Colon (tissue), 2 donors: ENCODE measurements around the gene ERGIC3.
"Not testable (repeated sequence)": the region's sequence is repeated elsewhere in the genome, so short reads cannot be mapped to it uniquely, and the experiment has no call there.

Experiments used
- FAIRE-seq: peaks from 2 replicates; lab custom pipeline; 2012; peaks lifted over from hg19 to GRCh38; lab: Jason Lieb, UNC
- donor health status: control.
- donor health status: control.

ERGIC3 gene

DNA sequence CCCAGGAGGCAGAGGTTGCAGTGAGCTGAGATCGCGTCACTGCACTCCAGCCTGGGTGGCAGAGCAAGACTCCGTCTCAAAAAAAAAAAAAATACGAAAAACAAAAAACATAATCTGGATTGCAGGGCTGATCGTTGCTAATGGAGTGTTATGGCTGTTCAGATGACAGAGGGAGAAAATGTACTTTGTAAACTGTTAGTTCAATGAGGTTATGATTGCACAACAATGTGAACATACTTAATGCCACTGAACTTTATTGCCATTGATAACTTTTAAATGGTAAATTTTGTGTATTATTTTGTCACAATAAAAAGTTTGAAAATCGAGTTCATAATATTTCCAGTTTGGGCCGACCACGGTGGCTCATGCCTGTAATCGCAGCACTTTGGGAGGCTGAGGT, 22.9 kb upstream of the ERGIC3 start:
- FAIRE-seq, result no peak

DNA sequence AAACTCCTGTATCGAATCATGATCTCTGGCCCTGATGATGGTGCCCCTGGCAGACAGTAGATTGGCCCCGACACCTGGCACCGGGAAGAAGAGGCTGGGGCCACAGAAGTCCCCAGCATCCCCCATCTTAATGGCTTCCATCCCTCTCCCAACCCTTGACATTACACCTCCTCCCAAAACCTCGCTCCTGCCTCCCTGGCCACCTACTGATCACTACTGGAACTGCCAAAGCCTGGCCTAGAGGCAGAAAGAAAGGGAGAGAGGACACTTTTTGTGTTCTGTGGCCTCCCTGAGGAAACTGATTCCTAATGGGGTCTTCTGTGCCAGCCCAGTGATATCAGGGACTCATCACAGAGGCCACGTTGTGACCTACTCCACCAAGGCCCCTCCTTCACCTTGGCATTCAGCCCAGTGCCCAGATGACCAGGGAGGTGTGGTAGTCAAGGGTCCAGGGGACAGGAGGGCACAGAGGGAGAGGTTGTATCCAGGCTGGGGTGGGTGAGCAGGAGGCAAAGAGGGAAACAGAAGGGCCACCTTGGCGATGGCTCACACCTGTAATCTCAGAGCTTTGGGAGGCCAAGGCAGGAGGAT, 18.5 kb upstream of the ERGIC3 start:
- no peak for FAIRE-seq

DNA sequence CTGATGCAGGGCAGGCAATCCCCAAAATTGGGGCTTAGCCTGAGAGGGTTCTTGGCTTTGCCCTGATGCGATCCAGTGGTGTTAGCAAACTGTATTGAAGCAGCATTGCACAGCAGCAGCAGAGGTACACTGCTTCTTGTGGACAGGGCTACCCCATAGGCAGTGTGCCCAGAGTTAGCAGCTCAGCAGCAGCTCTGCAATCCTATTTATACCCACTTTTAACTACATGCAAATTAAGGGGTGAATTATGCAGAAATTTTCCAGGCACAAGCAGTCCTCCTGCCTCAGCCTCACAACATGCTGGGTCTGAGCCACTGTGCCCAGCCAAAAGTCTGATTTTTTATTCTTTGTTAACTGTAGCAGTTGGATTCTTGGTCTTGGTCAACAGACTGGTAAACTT, 16.2 kb upstream of the ERGIC3 start:
- no peak for FAIRE-seq

DNA sequence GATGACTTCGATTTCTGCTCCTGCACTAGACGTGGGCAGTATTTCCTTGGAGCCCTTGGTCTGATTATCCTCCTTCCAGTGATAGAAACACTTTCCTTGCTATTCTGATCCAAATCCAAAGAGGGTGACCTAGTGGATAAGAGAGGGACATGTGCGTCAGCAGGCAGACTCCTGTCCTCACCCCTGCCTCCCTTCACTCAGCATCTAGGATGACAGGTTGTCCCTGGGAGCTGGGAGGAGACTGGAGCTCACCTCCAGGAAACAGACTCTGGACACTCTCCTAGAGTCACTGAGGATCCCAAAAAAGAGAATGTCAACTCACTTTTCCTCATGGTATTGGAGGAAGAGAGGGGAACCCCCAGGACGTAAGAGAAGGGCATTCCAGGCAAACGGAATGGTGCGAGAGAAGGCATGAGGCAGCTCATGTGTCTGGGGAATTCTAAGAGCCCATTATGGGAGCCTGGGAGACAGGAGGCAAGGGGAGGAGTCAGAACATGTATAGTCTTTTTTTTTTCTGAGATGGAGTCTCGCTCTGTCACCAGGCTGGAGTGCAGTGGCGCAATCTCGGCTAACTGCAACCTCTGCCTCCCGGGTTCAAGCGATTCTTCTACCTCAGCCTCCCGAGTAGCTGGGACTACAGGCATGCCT, 14.6 kb upstream of the ERGIC3 start:
- FAIRE-seq, result no peak

DNA sequence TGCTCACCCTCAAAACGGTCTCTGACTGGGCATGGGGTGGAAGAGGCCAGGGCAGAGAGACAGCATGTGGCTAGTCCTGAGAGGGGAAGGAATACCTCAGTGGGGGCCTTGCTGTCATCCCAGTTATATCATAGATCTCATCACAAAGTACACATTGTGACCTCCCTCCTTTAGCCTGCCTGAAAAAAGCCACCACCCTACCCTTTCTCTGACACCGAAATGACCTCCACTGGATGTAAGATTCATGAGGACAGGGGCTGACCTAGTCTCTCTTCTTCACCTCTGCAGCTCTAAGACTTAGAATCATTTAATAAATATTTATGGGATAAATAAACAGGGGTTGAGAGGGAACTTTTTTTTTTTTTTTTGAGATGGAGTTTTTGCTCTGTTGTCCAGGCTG, 12.3 kb upstream of the ERGIC3 start, which contains the start of gene C20orf173:
Gene C20orf173, minus strand, starts transcription at position 101 of the 400 bp plus-strand sequence. CDS start 279 bp downstream, outside the sequence.
- no peak for FAIRE-seq

DNA sequence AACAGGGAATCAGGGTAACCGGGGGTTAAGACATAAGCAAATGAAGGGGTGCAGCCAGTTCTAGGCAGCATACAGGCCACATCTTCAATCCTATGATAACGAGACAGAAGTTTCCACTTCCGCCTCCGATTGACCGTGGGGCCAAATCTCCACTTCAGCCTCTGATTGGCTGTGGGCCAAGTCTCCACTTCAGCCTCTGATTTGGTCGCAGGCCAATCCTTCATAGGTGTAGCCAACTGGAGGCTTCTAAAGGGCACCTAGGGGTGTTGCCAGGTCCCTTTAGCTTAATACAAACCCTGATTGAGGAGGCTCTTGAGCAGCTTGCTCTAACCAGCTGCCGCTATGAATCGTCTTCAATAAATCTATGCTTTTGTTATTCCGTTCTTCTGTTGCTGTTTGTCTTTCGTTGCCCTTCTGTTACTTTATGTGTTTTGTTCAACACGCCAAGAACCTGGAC, 2.1 kb upstream of the ERGIC3 start:
- no peak for FAIRE-seq

DNA sequence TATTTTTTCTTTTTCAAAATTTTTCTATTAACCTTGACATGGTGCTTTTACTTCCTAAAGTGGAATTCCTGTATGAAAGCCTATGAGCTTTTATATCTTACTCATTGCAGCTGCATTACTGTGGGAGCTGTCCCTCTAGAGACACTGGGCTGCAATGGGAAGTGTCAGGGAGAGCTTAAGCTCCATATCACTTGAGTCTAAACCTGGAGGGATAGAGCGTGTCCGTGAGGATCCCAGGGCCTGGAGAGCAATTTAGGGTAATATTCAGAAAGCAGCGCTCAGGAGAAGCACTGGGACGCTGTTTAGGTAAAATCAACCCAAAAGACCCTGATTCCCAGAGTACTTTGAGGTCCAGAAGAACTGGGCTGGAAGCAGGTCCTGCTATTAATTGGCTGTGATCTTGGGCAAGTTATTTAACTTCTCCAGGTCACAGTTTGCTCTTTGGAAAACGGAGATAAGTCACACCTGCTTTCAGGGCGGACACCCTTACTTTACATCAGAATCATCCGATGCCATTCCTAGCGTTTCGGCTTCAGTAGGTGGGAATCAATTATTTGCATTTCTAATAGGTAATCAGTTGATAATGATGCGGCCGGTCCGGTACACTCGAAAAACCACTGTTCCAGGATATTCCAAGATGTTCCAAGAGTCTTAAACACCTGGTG, 628 bp upstream of the ERGIC3 start:
- FAIRE-seq, result no peak

DNA sequence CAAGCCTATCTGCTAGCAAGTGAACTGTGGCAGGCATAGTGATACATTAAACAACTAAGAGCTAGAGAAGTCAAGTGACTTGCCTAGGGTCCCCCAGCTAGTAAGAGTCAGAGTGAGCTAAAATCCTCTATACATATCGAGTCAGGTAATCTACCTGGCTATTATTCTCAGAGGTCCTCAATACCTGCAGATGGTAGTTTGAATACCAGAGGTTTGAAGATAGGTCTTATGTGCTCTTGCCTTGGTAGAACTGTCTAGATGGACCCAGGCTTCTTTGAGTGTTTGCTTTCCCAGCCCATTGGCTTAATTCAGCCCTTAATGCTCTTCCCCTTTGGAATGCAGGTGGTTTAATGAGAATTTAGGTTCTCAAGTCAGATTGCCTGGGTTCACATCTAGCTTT, 1.1 kb downstream of the ERGIC3 start:
- no peak for FAIRE-seq

DNA sequence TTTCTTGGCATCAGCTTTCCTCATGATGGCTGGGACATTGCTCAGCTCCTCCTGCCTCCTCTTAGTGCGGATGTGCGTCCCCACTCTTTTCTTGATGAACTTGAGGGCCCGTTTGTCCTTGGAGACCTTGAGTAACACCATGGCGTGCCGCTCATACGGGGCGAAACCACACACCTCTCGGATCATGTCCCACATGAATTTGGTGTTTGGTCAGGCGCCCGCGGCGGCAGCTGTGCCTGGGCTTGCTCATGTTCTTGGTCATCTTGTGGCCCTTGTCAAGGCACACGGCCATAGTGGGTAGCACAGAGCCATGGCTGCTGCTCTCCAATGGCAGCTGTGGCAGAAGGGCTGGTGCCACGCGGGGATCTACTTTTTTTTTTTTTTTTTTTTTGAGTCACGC, 2.6 kb downstream of the ERGIC3 start:
- no peak for FAIRE-seq

DNA sequence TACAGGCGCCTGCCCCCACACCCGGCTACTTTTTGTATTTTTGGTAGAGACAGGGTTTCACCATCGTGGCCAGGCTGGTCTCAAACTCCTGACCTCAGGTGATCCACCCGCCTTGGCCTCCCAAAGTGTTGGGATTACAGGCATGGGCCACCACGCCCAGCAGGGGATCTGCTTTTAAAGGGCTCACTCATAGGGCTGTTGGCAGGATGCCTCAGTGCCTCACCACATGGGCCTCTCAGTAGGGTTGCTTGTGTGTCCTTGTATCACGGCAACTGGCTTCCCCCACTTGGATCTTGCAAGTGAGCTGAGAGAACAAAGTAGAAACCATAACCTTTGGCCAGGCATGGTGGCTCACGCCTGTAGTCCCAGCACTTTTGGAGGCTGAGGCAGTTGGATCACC, 3.1 kb downstream of the ERGIC3 start:
- FAIRE-seq, result not testable (repeated sequence)

DNA sequence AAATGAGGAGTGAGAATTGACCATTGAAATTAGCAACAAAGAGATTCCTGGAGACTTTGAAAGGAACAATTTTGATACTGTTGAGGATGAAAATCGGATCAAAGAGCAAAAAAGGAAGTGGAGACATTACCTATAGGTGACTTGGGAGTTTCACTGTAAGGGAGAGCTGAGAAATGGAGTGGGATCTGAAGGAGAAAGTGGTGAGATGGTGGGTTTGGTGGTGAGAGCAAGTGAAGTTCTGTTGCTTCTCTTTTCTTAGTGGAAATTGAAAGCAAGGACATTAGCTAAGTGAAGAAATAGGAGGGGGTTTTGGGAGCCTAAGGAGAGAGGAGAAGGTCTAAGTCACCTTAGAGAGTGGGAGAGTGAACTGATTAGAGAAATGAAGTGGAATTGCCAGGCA, 4.2 kb downstream of the ERGIC3 start:
- FAIRE-seq, result no peak

DNA sequence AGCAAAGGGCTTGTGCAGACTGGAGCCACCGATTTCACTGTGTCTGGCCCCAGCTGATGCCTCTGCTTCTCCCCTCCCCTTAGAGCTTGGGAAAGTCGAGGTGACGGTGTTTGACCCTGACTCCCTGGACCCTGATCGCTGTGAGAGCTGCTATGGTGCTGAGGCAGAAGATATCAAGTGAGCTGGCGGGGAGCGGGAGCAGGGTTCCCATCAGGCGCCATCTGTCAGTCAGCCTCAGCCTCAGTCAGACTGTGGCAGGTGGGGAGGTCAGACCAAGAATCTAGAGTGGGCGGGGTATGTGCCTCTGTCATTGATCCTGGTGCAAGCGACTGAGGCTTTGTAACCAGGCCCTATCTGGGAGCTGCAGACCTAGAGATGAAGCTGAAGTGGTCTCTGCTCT, 5.5 kb downstream of the ERGIC3 start:
- FAIRE-seq, result no peak

DNA sequence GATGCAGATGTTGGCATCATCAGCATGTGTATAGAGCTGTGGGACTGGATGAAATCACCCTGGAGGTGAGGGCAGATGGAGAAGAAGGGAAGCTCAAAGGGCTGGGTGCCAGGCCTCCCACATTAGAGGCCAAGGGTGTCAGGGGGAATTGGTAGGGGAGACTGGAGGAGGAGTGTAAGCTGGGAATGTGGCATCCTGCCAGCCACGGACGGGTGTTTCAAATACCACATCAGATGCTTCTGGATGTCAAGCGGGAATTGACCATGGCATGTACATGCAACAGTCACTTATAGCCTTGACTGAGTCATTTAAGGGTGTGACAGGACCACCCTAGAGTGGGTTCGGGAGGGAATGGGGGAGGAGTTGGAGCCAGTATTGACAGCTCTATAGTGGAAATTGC, 9.6 kb downstream of the ERGIC3 start:
- FAIRE-seq, result no peak

DNA sequence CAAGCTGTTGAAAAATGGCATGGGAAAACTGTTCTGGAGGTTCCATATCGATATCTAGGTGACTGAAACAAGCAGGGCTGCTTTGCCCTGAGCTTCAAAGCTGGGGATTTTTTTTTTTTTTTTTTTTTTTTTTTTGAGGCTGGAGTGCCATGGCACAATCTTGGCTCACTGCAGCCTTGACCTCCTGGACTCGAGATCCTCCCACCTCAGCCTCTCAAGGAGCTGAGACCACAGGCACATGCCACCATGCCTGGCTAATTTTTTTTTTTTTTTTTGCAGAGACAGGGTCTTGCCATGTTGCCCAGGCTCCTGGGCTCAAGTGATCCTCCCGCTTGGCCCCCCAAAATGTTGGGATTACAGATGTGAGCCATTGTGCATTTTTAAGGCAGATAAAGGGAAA, 11.0 kb downstream of the ERGIC3 start:
- no peak for FAIRE-seq

DNA sequence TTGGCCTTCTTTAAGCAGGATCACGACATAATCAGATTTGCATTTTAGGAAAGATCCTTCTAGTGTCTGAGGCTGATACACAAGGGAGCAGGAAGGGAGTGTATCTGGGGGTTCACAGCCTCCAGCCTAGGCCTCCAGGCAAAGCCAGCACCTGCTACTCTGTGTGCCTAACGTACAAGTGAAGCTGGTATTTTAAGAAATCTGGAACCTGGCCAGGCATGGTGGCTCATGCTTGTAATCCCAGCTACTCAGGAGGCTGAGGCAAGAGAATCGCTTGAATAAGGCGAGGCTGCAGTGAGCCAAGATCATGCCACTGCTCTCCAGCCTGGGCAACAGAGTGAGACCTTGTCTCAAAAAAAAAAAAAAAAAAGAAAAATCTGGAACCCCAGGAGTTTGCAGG, 13.6 kb downstream of the ERGIC3 start:
- FAIRE-seq, result not testable (repeated sequence)

DNA sequence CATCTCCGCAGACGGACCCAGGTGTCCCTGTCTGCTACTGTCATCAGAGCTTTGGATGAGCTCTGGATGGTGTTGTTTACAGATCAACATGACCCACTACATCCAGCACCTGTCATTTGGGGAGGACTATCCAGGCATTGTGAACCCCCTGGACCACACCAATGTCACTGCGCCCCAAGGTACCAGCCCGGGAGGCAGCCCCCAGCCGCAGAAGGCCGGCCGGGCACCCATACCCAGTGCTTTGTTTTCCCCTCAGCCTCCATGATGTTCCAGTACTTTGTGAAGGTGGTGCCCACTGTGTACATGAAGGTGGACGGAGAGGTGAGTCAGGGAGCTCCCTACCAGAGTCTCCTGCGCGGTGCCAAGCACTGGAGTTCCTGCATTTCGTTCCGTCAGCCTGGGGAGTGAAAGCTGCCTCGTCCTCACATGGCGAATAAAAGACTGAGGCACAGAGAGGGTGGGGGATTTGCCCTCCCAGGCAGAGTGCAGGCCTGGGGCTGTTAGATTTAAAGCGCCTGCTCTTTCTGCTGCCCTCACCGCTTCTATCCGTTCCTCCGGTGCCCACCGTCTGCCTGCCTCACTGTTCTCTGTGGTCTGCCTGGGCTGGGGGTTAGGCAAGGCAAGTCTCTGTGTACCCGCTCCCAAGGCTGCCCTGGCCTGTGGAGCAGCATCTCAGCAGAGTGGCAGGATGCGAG, 14.2 kb downstream of the ERGIC3 start:
- FAIRE-seq, result no peak

DNA sequence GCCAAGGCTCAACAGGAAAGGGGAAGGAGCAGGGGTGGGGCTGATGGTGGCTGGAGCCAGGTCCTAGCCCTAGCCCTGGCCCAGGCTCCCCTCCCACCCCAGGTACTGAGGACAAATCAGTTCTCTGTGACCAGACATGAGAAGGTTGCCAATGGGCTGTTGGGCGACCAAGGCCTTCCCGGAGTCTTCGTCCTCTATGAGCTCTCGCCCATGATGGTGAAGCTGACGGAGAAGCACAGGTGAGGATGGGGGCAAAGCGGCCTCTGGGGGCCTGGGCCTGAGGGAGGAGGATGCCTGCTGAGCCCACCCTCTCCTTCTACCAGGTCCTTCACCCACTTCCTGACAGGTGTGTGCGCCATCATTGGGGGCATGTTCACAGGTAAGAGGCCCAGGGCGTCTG, 15.0 kb downstream of the ERGIC3 start:
- FAIRE-seq, result no peak

DNA sequence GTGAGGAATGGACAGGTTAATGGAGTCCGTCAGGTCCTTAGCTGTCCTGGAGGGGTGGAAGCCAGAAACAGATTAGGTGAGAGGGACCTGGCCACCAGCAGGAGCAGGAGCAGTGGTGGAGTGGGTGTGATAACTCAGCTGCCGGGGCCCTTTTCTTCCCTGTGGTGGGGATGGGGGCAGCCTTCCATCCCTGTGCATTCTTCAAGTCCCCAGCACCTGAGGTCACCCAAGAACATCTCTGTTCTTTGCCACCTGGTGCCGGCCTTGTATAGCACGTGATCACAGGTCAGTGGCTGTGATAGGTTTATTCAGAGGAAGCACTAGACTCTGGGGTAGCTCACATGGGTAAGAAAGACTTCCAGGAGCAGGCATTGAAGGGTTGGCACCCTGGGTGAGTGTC, 16.6 kb downstream of the ERGIC3 start:
- no peak for FAIRE-seq

DNA sequence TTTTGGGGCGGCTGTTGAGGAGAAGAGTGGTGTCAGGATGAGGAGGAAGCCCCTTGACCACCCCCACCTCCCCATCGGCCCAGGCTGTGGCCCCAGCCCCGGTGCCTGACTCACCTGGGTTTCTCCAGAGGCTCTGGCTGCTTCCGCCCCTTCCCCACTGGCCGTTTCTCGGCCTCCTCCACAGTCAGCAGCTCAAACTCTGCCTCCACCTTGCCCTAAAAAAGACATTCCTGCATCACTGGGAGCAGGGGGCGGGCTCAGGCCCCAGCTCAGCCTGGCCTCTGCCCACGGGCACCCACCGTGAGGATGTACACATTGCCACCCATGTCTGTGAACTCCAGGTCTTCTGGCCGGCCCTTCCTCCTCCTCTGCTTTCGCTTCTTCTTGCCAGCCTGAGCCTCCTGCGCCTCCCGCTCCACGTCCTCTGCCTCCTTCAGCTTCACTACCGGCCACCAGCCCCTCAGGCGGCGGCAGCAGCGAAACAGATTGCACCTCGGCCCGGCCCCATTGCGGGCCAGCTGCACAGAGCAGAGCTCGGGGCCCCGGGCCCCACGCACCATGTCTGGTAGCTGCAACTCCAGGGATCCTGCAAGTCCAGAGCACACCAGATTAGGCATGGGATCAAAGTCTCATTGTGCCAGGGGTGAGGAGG, 17.3 kb downstream of the ERGIC3 start:
- FAIRE-seq, result no peak

DNA sequence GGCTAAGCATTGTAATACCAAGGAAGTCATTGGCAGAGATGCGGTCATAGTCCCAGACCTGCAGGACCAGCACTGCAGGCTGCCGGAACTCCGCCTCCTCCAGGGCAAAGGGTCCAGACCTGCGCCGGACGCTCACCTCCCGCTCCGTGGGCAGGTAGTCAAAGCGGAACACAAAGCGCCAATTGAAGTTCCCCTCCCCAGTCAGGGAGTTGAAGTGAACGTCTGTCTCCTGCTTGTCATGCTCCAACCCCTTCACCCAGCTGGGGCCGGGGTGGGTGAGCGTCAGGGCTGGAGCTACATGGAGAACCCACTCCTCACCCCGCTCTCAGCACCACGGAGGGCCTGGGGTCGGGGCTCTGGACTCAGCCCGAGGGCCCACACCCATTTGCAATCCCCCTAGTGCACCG, 18.2 kb downstream of the ERGIC3 start:
- FAIRE-seq, result no peak

DNA sequence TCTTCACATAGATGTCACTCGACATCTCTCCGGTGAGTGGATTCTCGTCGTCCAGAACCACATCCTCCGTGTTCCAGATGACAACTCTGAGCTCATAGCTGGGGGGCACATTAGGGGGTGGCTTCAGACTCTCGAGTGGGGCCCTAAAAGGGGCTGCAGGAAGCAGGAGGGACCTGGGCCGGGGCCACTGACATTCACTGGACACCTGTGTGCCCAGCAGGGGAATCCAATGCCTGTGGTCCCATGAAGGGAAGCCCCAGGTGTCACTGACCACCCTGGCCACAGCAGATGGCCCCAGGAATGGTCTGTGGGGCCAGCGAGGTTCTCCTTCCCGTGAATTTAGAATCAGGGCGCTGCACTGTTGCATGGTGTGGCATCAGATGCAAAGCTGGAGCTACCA, 18.7 kb downstream of the ERGIC3 start:
- FAIRE-seq, result no peak

DNA sequence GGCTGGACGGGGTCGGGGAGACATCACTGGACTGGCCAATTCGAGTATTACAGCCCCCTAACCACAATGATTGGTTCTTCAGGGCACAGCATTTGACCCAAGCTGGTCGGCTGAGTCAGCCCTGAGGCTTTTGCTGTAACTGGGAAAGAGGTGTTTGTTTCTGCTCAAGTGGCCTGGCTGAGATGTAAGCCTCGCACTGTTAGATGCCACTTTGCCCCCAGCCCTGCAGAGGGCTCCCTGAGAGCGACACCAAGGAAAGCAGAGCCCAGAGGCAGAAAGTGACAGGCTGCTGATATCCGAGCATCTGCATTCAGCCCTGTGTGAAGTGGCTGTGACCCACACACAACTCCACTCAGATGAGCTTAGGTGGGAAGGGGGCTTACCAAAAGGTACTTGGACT, 19.4 kb downstream of the ERGIC3 start:
- no peak for FAIRE-seq

DNA sequence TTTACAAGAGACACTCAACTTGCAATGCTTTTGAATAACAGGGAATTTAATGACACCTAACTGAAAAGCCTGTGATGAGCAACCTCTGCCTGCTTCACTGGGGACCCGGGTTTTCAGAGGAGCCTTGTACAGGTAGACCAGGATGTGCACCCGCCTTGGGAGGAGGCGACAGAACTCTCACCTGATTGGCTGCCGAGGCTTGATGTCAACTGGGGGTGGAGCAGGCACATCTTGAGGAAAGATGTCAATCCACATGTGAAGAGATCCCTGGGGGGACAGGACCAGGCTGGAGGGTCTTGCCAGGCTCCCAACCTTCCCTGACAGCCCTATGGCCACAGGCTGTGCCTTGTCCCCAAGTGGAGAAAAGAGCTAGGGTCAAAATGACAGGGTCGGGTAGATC, 19.8 kb downstream of the ERGIC3 start:
- no peak for FAIRE-seq
